HEK293 (cell line): ENCODE measurements around the gene LCOR.

Experiments used
- CTCF ChIP-seq: fragments of 450-650 bp; formaldehyde crosslinking; IDR thresholded peaks from 2 replicates; pipeline ENCODE4 v1.5.1; 2016; ENCODE audit warnings: missing biosample characterization, missing genetic modification characterization
- GFI1B ChIP-seq: fragments of 450-650 bp; formaldehyde crosslinking; IDR thresholded peaks from 2 replicates; pipeline ENCODE4 v1.5.1; 2016; ENCODE audit warnings: missing biosample characterization, missing genetic modification characterization
- GLI4 ChIP-seq: fragments of 450-650 bp; formaldehyde crosslinking; IDR thresholded peaks from 2 replicates; pipeline ENCODE4 v1.5.1; 2016; ENCODE audit warnings: missing biosample characterization, missing genetic modification characterization
- GLIS2 ChIP-seq: fragments of 450-650 bp; formaldehyde crosslinking; IDR thresholded peaks from 2 replicates; pipeline ENCODE4 v1.5.1; 2016; ENCODE audit warnings: missing biosample characterization, missing genetic modification characterization
- KLF1 ChIP-seq: fragments of 450-650 bp; formaldehyde crosslinking; IDR thresholded peaks from 2 replicates; pipeline ENCODE4 v1.5.1; 2016; ENCODE audit warnings: missing biosample characterization, missing genetic modification characterization
- MEIS1 ChIP-seq: sonication (generic); formaldehyde crosslinking; IDR thresholded peaks from 2 replicates; pipeline ENCODE4 v1.8.1; 2022; ENCODE audit warnings: missing genetic modification reagents, mild to moderate bottlenecking, borderline replicate concordance
- SALL2 ChIP-seq: fragments of 450-650 bp; formaldehyde crosslinking; IDR thresholded peaks from 2 replicates; pipeline ENCODE4 v1.5.0; 2017; ENCODE audit warnings: missing biosample characterization, mild to moderate bottlenecking, missing genetic modification characterization, borderline replicate concordance
- SP7 ChIP-seq: fragments of 450-650 bp; formaldehyde crosslinking; IDR thresholded peaks from 2 replicates; pipeline ENCODE4 v1.5.1; 2016; ENCODE audit warnings: missing biosample characterization, missing genetic modification characterization
- TRIM28 ChIP-seq: IDR thresholded peaks from 2 replicates; pipeline ENCODE4 v1.6.1; 2011; ENCODE audit warnings: low read length, control low read depth, borderline replicate concordance
- ZBTB11 ChIP-seq: fragments of 450-650 bp; formaldehyde crosslinking; conservative IDR thresholded peaks from 2 replicates; pipeline ENCODE4 v1.5.1; 2016; ENCODE audit warnings: low read depth, missing biosample characterization, missing genetic modification characterization
- ZBTB44 ChIP-seq: fragments of 450-650 bp; IDR thresholded peaks from 2 replicates; pipeline ENCODE4 v1.5.1; 2018; ENCODE audit warnings: missing biosample characterization, mild to moderate bottlenecking, missing genetic modification characterization
- ZBTB49 ChIP-seq: fragments of 450-650 bp; formaldehyde crosslinking; IDR thresholded peaks from 2 replicates; pipeline ENCODE4 v1.5.1; 2016; ENCODE audit warnings: missing biosample characterization, missing genetic modification characterization, low read depth
- ZNF10 ChIP-seq: fragments of 450-650 bp; formaldehyde crosslinking; IDR thresholded peaks from 2 replicates; pipeline ENCODE4 v1.5.1; 2017; ENCODE audit warnings: missing biosample characterization, missing genetic modification characterization
- ZNF114 ChIP-seq: fragments of 450-650 bp; formaldehyde crosslinking; IDR thresholded peaks from 2 replicates; pipeline ENCODE4 v1.5.0; 2017; ENCODE audit warnings: missing biosample characterization, missing genetic modification characterization
- ZNF121 ChIP-seq: fragments of 450-650 bp; formaldehyde crosslinking; IDR thresholded peaks from 2 replicates; pipeline ENCODE4 v1.5.1; 2016; ENCODE audit warnings: missing biosample characterization, missing genetic modification characterization
- ZNF133 ChIP-seq: fragments of 450-650 bp; formaldehyde crosslinking; IDR thresholded peaks from 2 replicates; pipeline ENCODE4 v1.5.1; 2016; ENCODE audit warnings: missing biosample characterization, missing genetic modification characterization
- ZNF155 ChIP-seq: fragments of 450-650 bp; formaldehyde crosslinking; IDR thresholded peaks from 2 replicates; pipeline ENCODE4 v1.5.1; 2016; ENCODE audit warnings: missing biosample characterization, missing genetic modification characterization
- ZNF157 ChIP-seq: fragments of 450-650 bp; formaldehyde crosslinking; IDR thresholded peaks from 2 replicates; pipeline ENCODE4 v1.5.1; 2016; ENCODE audit warnings: missing biosample characterization, missing genetic modification characterization
- ZNF16 ChIP-seq: fragments of 450-650 bp; formaldehyde crosslinking; IDR thresholded peaks from 2 replicates; pipeline ENCODE4 v1.5.1; 2016; ENCODE audit warnings: low read depth, missing biosample characterization, missing genetic modification characterization
- ZNF174 ChIP-seq: fragments of 450-650 bp; formaldehyde crosslinking; IDR thresholded peaks from 2 replicates; pipeline ENCODE4 v1.5.0; 2017; ENCODE audit warnings: missing biosample characterization, mild to moderate bottlenecking, missing genetic modification characterization
- ZNF221 ChIP-seq: fragments of 450-650 bp; formaldehyde crosslinking; IDR thresholded peaks from 2 replicates; pipeline ENCODE4 v1.5.1; 2017; ENCODE audit warnings: missing biosample characterization, missing genetic modification characterization, borderline replicate concordance
- ZNF302 ChIP-seq: fragments of 450-650 bp; formaldehyde crosslinking; IDR thresholded peaks from 2 replicates; pipeline ENCODE4 v1.5.1; 2016; ENCODE audit warnings: missing biosample characterization, missing genetic modification characterization, low read depth
- ZNF548 ChIP-seq: fragments of 450-650 bp; formaldehyde crosslinking; IDR thresholded peaks from 2 replicates; pipeline ENCODE4 v1.5.1; 2016; ENCODE audit warnings: missing biosample characterization, missing genetic modification characterization
- ZNF558 ChIP-seq: fragments of 450-650 bp; formaldehyde crosslinking; IDR thresholded peaks from 2 replicates; pipeline ENCODE4 v1.5.1; 2016; ENCODE audit warnings: missing biosample characterization, missing genetic modification characterization
- ZNF561 ChIP-seq: fragments of 450-650 bp; IDR thresholded peaks from 2 replicates; pipeline ENCODE4 v1.5.1; 2018; ENCODE audit warnings: missing biosample characterization, missing genetic modification characterization, borderline replicate concordance
- ZNF580 ChIP-seq: fragments of 450-650 bp; formaldehyde crosslinking; IDR thresholded peaks from 2 replicates; pipeline ENCODE4 v1.5.1; 2016; ENCODE audit warnings: missing biosample characterization, missing genetic modification characterization
- ZNF621 ChIP-seq: fragments of 450-650 bp; formaldehyde crosslinking; IDR thresholded peaks from 2 replicates; pipeline ENCODE4 v1.5.1; 2017; ENCODE audit warnings: missing biosample characterization, missing genetic modification characterization
- ZNF704 ChIP-seq: fragments of 450-650 bp; formaldehyde crosslinking; IDR thresholded peaks from 2 replicates; pipeline ENCODE4 v1.5.1; 2016; ENCODE audit warnings: missing biosample characterization, missing genetic modification characterization
- ZNF707 ChIP-seq: fragments of 450-650 bp; formaldehyde crosslinking; IDR thresholded peaks from 2 replicates; pipeline ENCODE4 v1.5.1; 2016; ENCODE audit warnings: missing biosample characterization, missing genetic modification characterization
- ZSCAN16 ChIP-seq: fragments of 450-650 bp; formaldehyde crosslinking; IDR thresholded peaks from 2 replicates; pipeline ENCODE4 v1.5.1; 2016; ENCODE audit warnings: missing biosample characterization, missing genetic modification characterization

Gene LCOR

GRCh38 chr10:96840841-96841518 lies 8.9 kb downstream of the LCOR start (continued):
- TF ChIP-seq ZBTB49 (no peak), ZBTB44 (tag by site-specific recombination) (no peak), ZNF621 (tag by site-specific recombination) (no peak), ZNF558 (tag by site-specific recombination) (no peak), ZNF133 (tag by site-specific recombination) (no peak), ZNF561 (tag by site-specific recombination) (no peak), ZNF10 (peak; percentile 45; the same call in 1 of the 2 replicates), ZNF548 (tag by site-specific recombination) (no peak), ZNF221 (no peak), TRIM28 (no peak), GLIS2 (tag by site-specific recombination) (no peak), ZNF174 (tag by site-specific recombination) (no peak), ZNF155 (no peak), ZNF121 (no peak), ZNF16 (tag by site-specific recombination) (no peak), ZNF580 (tag by site-specific recombination) (no peak), ZSCAN16 (no peak), KLF1 (tag by site-specific recombination) (no peak), ZNF302 (tag by site-specific recombination) (no peak), ZNF707 (tag by site-specific recombination) (no peak), ZBTB11 (tag by site-specific recombination) (no peak), ZNF114 (tag by site-specific recombination) (no peak), ZNF704 (tag by site-specific recombination) (no peak), SALL2 (tag by site-specific recombination) (no peak), SP7 (tag by site-specific recombination) (peak; percentile 79), ZNF157 (tag by site-specific recombination) (no peak), GFI1B (tag by site-specific recombination) (no peak), MEIS1 (CRISPR knock-in tag) (no peak), GLI4 (no peak), CTCF (no peak)
